A549 treated with dexamethasone at 1 μM for 4 hours (cell line): ENCODE data around the gene ETAA1. TPM values are rescaled to one million over a fixed set of nuclear protein-coding genes. Genes with fewer than 3 reads are reported as not detected.

Experiments used
- total RNA-seq: library from RNA; stranded (reverse); fragments of 200-300 nt; extraction: Qiagen RNA extraction; gene quantifications from 5 replicates; pipeline ENCODE4 v1.2.3, GENCODE V29; 2022

The ETAA1 gene
- total RNA-seq = 8.5 to 10.4 TPM (median 10.0 TPM) in 5 replicates

DNA sequence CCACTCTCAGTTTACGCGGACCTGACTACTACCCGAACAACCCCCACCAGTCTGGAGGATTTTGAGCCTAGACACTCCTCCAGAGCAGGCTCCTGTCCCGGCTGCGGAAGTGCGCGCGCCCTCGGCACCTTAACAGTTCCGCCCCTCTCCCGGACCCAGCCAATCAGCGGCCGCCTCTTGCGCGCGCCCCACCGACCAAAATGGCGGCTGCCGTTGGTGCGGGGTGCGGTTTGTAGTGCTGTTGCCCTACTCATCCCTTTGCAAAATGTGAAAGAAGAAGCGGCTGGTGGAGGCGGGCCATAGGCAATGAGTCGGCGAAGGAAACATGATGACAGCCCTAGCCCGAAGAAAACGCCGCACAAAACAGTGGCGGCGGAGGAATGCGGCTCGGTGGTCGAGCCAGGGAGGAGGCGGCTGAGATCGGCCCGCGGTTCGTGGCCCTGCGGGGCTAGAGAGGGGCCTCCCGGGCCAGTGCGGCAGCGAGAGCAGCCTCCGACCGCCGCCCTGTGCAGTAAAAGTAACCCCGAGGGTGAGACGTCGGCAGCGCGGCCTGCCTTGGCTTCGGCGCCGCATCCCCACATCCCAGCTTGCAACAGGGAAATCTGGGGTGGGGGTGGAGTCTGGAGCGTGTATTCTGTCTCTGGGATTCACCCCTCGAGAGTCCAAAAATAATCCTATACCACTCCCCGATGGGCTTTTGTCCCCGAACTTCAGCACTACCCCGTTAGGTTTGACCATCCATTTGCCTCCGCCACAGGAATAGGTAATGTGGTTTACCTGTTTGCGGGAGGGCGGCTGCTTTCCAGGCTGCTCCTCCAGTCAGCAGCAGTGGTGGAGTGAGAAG is at the start of gene ETAA1:
TSS of gene ETAA1 (plus strand) at position 191 of the 844 bp plus-strand sequence. CDS start at position 307, 116 bp downstream.

